Activated B cell treated with CpG ODN at 0.5 μM for 24 hours (primary cell): ENCODE results near the gene APLP2. TPM values are rescaled to one million over a fixed set of nuclear protein-coding genes. Genes with fewer than 3 reads are reported as not detected.

Experiments
- ATAC-seq: fragments of 200-7000 bp; cut with Tn5 transposase; one replicate; pipeline ENCODE4 v1.10.0; 2021; ENCODE audit warnings: low read depth, mild to moderate bottlenecking, moderate library complexity
- CTCF ChIA-PET: fragments of 350-600 bp; sonication (Branson Sonifier 250); formaldehyde crosslinking; loops from one replicate; lab custom pipeline; 2021; ENCODE audit warnings: antibody characterized with exemption; lab: Charles Lee
- POLR2A ChIA-PET: fragments of 350-600 bp; sonication (Branson Sonifier 250); formaldehyde crosslinking; loops from one replicate; lab custom pipeline; 2021; ENCODE audit warnings: antibody characterized with exemption; lab: Charles Lee
- DNase-seq: peaks from one replicate; pipeline ENCODE4 v3.0.0; 2022
- H3K27ac Mint-ChIP-seq: one replicate; pipeline ENCODE4 v1.8.0; 2020; ENCODE audit warnings: mixed read lengths
- H3K27me3 Mint-ChIP-seq: one replicate; pipeline ENCODE4 v1.8.0; 2021; ENCODE audit warnings: mixed read lengths
- H3K36me3 Mint-ChIP-seq: one replicate; pipeline ENCODE4 v1.8.0; 2021; ENCODE audit warnings: low read depth, mixed read lengths
- H3K4me1 Mint-ChIP-seq: one replicate; pipeline ENCODE4 v1.8.0; 2021; ENCODE audit warnings: mixed read lengths
- H3K4me3 Mint-ChIP-seq: one replicate; pipeline ENCODE4 v1.8.0; 2020; ENCODE audit warnings: mild to moderate bottlenecking, mixed read lengths
- H3K9me3 Mint-ChIP-seq: one replicate; pipeline ENCODE4 v1.8.0; 2020; ENCODE audit warnings: mixed read lengths
- intact Hi-C: fragments of 100-400 bp; cut with micrococcal nuclease; formaldehyde crosslinking; loops from one replicate; pipeline ENCODE4 v1.15.1; 2024
- total RNA-seq: library from RNA; stranded (reverse); gene quantifications from 2 replicates; pipeline ENCODE4 v1.2.3, GENCODE V29; 2022
- TF ChIP-seq, protein P1 (sequence below): fragments of 200-600 bp; IDR thresholded peaks from one replicate; pipeline ENCODE4 v1.8.0; 2022; ENCODE audit warnings: antibody characterized with exemption, mild to moderate bottlenecking

The APLP2 gene
- total RNA-seq, 1 donor from 2014 or later: 50.8 TPM

DNA sequence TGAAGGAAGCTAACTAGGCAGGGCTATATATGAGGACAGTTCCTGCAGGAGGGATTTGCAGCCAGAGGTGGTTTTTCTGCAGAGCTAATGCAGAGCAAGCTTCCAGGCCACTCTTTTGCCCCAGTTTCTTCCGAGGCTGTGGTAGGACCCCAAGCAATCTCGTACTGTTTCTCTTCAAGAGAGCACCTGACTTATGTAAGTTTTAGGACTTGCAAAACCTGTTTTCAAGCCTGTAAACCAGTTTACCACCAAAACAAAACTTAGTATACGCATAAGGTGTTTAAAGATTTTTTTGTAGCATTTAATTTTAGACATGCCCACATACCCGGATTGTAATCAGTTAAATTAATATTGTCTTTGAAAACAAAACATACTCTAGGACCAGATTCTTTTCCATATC, 7.7 kb upstream of the APLP2 start:
- no peaks in the 10 kb centered on the region for H3K36me3 Mint-ChIP-seq
- CTCF ChIA-PET: no interaction called here
- peaks cover 32% of the 10 kb centered on the region for H3K27me3 Mint-ChIP-seq
- no peak for ATAC-seq
- H3K9me3 Mint-ChIP-seq: no peaks in the 10 kb centered on the region
- no peak overlapping the region for H3K27ac Mint-ChIP-seq
- TF ChIP-seq, protein P1, sequence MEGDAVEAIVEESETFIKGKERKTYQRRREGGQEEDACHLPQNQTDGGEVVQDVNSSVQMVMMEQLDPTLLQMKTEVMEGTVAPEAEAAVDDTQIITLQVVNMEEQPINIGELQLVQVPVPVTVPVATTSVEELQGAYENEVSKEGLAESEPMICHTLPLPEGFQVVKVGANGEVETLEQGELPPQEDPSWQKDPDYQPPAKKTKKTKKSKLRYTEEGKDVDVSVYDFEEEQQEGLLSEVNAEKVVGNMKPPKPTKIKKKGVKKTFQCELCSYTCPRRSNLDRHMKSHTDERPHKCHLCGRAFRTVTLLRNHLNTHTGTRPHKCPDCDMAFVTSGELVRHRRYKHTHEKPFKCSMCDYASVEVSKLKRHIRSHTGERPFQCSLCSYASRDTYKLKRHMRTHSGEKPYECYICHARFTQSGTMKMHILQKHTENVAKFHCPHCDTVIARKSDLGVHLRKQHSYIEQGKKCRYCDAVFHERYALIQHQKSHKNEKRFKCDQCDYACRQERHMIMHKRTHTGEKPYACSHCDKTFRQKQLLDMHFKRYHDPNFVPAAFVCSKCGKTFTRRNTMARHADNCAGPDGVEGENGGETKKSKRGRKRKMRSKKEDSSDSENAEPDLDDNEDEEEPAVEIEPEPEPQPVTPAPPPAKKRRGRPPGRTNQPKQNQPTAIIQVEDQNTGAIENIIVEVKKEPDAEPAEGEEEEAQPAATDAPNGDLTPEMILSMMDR: no peak
- H3K4me3 Mint-ChIP-seq: no peak overlapping the region
- DNase-seq: no peak
- peaks cover 7% of the 10 kb centered on the region for H3K4me1 Mint-ChIP-seq
- intact Hi-C loops: no loop called here
- POLR2A ChIA-PET: no interaction called here

- intact Hi-C loops: no loop called here
- TF ChIP-seq, protein P1: no peak
Observed at GRCh38 chr11:130063451-130063850, 6.2 kb upstream of the APLP2 start.

GRCh38 chr11:130064596-130064995, 5.1 kb upstream of the APLP2 start:
- TF ChIP-seq, protein P1: no peak
- H3K4me3 Mint-ChIP-seq: no peak overlapping the region
- CTCF ChIA-PET: no interaction called here
- intact Hi-C loops: no loop called here
- H3K4me1 Mint-ChIP-seq: peaks cover 14% of the 10 kb centered on the region
- POLR2A ChIA-PET: interaction anchor here (2.4 kb wide), 1 partner anchor 61 kb away, joined by 6 read pairs; the partner anchor contains the start of gene PRDM10
- H3K9me3 Mint-ChIP-seq: no peaks in the 10 kb centered on the region
- H3K36me3 Mint-ChIP-seq: peaks cover 2% of the 10 kb centered on the region
- ATAC-seq (no peak), DNase-seq (no peak)
- H3K27me3 Mint-ChIP-seq: peaks cover 23% of the 10 kb centered on the region
- H3K27ac Mint-ChIP-seq: no peak overlapping the region

More at GRCh38 chr11:130063451-130063850, 6.2 kb upstream of the APLP2 start:
- CTCF ChIA-PET: no interaction called here
- H3K36me3 Mint-ChIP-seq: no peaks in the 10 kb centered on the region
- ATAC-seq: no peak
- no peak overlapping the region for H3K4me3 Mint-ChIP-seq
- peaks cover 27% of the 10 kb centered on the region for H3K27me3 Mint-ChIP-seq
- no peak overlapping the region for H3K27ac Mint-ChIP-seq
- no peaks in the 10 kb centered on the region for H3K9me3 Mint-ChIP-seq
- POLR2A ChIA-PET: interaction anchor here (2.4 kb wide), 1 partner anchor 60 kb away, joined by 6 read pairs; the partner anchor contains the start of gene PRDM10
- H3K4me1 Mint-ChIP-seq: peaks cover 9% of the 10 kb centered on the region
- no peak for DNase-seq

- peaks cover 18% of the 10 kb centered on the region for H3K27me3 Mint-ChIP-seq
- H3K36me3 Mint-ChIP-seq: peaks cover 2% of the 10 kb centered on the region
- H3K9me3 Mint-ChIP-seq: no peaks in the 10 kb centered on the region
- TF ChIP-seq, protein P1: no peak
- H3K4me1 Mint-ChIP-seq: peaks cover 23% of the 10 kb centered on the region
- no peak for ATAC-seq
- ChIA-PET POLR2A (no interaction called here), CTCF (no interaction called here)
- H3K27ac Mint-ChIP-seq: no peak overlapping the region
- no peak overlapping the region for H3K4me3 Mint-ChIP-seq
- intact Hi-C loops: loop anchor here (5.0 kb wide), 1 partner anchor 34 kb away; no protein-coding TSS in a partner anchor
- no peak for DNase-seq
Observed at GRCh38 chr11:130066338-130066737, 3.4 kb upstream of the APLP2 start.

- CTCF ChIA-PET: interaction anchor here (1.5 kb wide), 1 partner anchor 64 kb away, joined by 3 read pairs; no protein-coding TSS in a partner anchor
- Mint-ChIP-seq H3K4me3 (peak overlapping the region; percentile 92), H3K4me1 (peaks cover 36% of the 10 kb centered on the region), H3K9me3 (no peaks in the 10 kb centered on the region), H3K27ac (peak overlapping the region; percentile 83), H3K27me3 (peaks cover 15% of the 10 kb centered on the region), H3K36me3 (peaks cover 2% of the 10 kb centered on the region)
- DNase-seq (no peak), ATAC-seq (no peak)
- TF ChIP-seq, protein P1: no peak
- intact Hi-C loops: loop anchor here (2.0 to 5.0 kb wide), 2 partner anchors 36 to 98 kb away; no protein-coding TSS in a partner anchor
- POLR2A ChIA-PET: no interaction called here
Observed at GRCh38 chr11:130068546-130068985, 1.1 kb upstream of the APLP2 start.
